ENCODE measurements around the gene PEX11G.

PEX11G gene

DNA sequence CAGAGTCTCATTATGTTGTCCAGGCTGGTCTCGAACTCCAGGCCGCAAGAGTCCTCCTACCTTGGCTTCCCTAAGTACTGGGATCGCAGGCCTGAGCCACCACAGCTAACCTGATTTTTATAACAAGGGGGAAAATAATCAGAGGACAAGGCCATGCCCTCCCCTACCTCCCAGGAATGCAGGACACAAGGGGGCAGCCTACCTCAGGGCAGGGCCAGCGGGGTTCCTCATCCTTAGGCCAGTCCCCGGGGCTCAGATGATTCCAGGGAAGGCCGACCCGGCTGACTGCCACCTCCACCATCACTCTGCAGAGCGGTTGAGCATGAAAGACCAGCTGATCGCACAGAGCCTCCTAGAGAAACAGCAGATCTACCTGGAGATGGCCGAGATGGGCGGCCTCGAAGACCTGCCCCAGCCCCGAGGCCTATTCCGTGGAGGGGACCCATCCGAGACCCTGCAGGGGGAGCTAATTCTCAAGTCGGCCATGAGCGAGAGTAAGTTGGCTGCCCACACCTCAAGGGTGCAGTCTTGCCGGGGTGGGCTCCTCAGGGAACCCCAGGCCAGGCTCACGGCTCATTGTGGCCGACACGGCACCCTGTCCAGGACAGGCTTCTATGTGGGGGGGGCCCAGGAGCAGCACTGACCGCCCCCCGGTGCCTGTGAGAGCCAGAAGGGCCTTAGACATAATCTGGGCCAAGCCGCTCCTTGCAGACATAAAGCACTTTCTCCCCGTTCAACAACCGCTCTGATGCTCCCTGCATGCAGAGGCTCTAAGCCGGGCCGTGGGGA, 26.8 kb downstream of the PEX11G start:
- peaks cover 76% of the 10 kb centered on the region for H3K36me3 ChIP-seq (ENCODE audit: control insufficient read depth, low read length)
- no peaks in the 10 kb centered on the region for H3K4me1 ChIP-seq (ENCODE audit: control insufficient read depth, low read length)
- no peaks in the 10 kb centered on the region for H3F3A ChIP-seq (ENCODE audit: control insufficient read depth, insufficient read depth)
- H3K79me2 ChIP-seq (ENCODE audit: control insufficient read depth, low read length): no peaks in the 10 kb centered on the region
- TF ChIP-seq EZH2phosphoT487 (IDR thresholded peaks at IDR 0.05; ENCODE audit: borderline replicate concordance, low read length): no peak
- TF ChIP-seq, protein P1, sequence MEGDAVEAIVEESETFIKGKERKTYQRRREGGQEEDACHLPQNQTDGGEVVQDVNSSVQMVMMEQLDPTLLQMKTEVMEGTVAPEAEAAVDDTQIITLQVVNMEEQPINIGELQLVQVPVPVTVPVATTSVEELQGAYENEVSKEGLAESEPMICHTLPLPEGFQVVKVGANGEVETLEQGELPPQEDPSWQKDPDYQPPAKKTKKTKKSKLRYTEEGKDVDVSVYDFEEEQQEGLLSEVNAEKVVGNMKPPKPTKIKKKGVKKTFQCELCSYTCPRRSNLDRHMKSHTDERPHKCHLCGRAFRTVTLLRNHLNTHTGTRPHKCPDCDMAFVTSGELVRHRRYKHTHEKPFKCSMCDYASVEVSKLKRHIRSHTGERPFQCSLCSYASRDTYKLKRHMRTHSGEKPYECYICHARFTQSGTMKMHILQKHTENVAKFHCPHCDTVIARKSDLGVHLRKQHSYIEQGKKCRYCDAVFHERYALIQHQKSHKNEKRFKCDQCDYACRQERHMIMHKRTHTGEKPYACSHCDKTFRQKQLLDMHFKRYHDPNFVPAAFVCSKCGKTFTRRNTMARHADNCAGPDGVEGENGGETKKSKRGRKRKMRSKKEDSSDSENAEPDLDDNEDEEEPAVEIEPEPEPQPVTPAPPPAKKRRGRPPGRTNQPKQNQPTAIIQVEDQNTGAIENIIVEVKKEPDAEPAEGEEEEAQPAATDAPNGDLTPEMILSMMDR (IDR thresholded peaks at IDR 0.05; ENCODE audit: low read depth, low read length, poor library complexity, severe bottlenecking): no peak
- no peaks in the 10 kb centered on the region for H4K20me1 ChIP-seq (ENCODE audit: control insufficient read depth, insufficient read depth, low read depth, low read length)
- H3K9me3 ChIP-seq (ENCODE audit: control insufficient read depth, insufficient read depth, low read length): no peaks in the 10 kb centered on the region
- no peaks in the 10 kb centered on the region for H3K27me3 ChIP-seq (ENCODE audit: control insufficient read depth, low read length)
- H3K4me2 ChIP-seq (ENCODE audit: low read length): no peak overlapping the region
- H3K9me2 ChIP-seq (replicated peaks; ENCODE audit: control insufficient read depth, low read length): no peaks in the 10 kb centered on the region
- no peak overlapping the region for H3K27ac ChIP-seq (ENCODE audit: low read depth, low read length)
- H3K4me3 ChIP-seq (ENCODE audit: low read length): no peak overlapping the region

DNA sequence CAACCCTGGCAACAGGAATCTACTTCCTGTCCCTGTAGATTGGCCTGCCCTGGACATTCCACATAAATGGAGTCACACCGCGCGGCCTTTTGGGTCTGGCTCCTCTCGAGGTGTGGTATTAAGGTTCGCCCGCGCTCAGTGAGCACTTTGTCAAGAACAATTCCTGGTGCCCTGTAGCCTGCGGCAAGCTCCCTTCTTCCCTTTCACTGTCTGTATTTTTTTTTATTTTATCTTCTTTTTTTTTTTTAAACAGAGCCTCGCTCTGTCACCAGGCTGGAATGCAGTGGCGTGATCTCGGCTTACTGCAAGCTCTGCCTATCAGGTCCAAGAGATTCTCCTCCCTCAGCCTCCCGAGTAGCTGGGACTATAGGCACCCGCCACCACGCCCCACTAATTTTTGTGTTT, 28.3 kb downstream of the PEX11G start:
- H3K27me3 ChIP-seq (ENCODE audit: control insufficient read depth, low read length): no peaks in the 10 kb centered on the region
- H3K9me3 ChIP-seq (ENCODE audit: control insufficient read depth, insufficient read depth, low read length): no peaks in the 10 kb centered on the region
- peaks cover under 1% of the 10 kb centered on the region for H3K79me2 ChIP-seq (ENCODE audit: control insufficient read depth, low read length)
- no peaks in the 10 kb centered on the region for H3K9me2 ChIP-seq (replicated peaks; ENCODE audit: control insufficient read depth, low read length)
- H3K36me3 ChIP-seq (ENCODE audit: control insufficient read depth, low read length): peaks cover 85% of the 10 kb centered on the region
- no peaks in the 10 kb centered on the region for H4K20me1 ChIP-seq (ENCODE audit: control insufficient read depth, insufficient read depth, low read depth, low read length)
- H3K4me1 ChIP-seq (ENCODE audit: control insufficient read depth, low read length): no peaks in the 10 kb centered on the region
- H3F3A ChIP-seq (ENCODE audit: control insufficient read depth, insufficient read depth): no peaks in the 10 kb centered on the region
- H3K27ac ChIP-seq (ENCODE audit: low read depth, low read length): no peak overlapping the region
- H3K4me2 ChIP-seq (ENCODE audit: low read length): no peak overlapping the region
- TF ChIP-seq EZH2phosphoT487 (IDR thresholded peaks at IDR 0.05; ENCODE audit: borderline replicate concordance, low read length): no peak
- TF ChIP-seq, protein P1 (IDR thresholded peaks at IDR 0.05; ENCODE audit: low read depth, low read length, poor library complexity, severe bottlenecking): no peak
- H3K4me3 ChIP-seq (ENCODE audit: low read length): no peak overlapping the region

DNA sequence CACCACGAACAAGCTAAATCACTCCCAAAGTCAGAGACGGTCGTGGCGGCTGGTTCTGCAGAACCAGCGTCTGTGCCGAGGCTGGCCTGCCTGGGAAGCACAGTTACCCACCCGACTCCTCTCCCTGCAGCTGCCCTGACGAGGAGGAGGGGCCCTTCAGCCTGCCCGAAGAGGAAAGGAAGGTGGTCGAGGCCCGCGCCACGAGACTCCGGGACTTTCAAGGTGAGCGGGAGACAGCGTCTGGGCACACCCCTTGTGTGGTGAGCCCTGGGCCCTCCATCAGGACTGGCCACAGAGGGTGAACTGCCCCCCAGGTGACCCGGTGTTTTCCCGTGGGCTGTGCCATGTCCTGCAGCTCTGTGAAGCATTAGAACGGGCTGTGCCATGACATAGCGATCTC, 29.1 kb downstream of the PEX11G start:
- Histone ChIP-seq H3F3A (ENCODE audit: control insufficient read depth, insufficient read depth) (no peaks in the 10 kb centered on the region), H3K4me3 (ENCODE audit: low read length) (no peak overlapping the region), H3K36me3 (ENCODE audit: control insufficient read depth, low read length) (peaks cover 85% of the 10 kb centered on the region), H3K9me2 (replicated peaks; ENCODE audit: control insufficient read depth, low read length) (no peaks in the 10 kb centered on the region), H3K4me2 (ENCODE audit: low read length) (no peak overlapping the region), H4K20me1 (ENCODE audit: control insufficient read depth, insufficient read depth, low read depth, low read length) (peaks cover 6% of the 10 kb centered on the region; the same call in 1 of the 2 replicates), H3K79me2 (ENCODE audit: control insufficient read depth, low read length) (peaks cover 8% of the 10 kb centered on the region), H3K4me1 (ENCODE audit: control insufficient read depth, low read length) (no peaks in the 10 kb centered on the region), H3K9me3 (ENCODE audit: control insufficient read depth, insufficient read depth, low read length) (no peaks in the 10 kb centered on the region), H3K27me3 (ENCODE audit: control insufficient read depth, low read length) (no peaks in the 10 kb centered on the region), H3K27ac (ENCODE audit: low read depth, low read length) (no peak overlapping the region)
- no peak for TF ChIP-seq EZH2phosphoT487 (IDR thresholded peaks at IDR 0.05; ENCODE audit: borderline replicate concordance, low read length)
- TF ChIP-seq, protein P1 (IDR thresholded peaks at IDR 0.05; ENCODE audit: low read depth, low read length, poor library complexity, severe bottlenecking): no peak
